BJ (cell line): ENCODE measurements around the gene LILRA6. TPM values are rescaled to one million over a fixed set of nuclear protein-coding genes. Genes with fewer than 3 reads are reported as not detected.
A peak's percentile ranks its signal among the peaks of the same experiment; 100 is the strongest.

ENCODE experiments used
- CTCF ChIA-PET: fragments of 350-600 bp; formaldehyde crosslinking; extraction: SDS; loops from one replicate; lab custom pipeline; 2021; ENCODE audit warnings: antibody characterized with exemption, inconsistent platforms; lab: Yijun Ruan, JAX
- POLR2A ChIA-PET: fragments of 300-600 bp; sonication (Branson Sonifier 250); formaldehyde crosslinking; extraction: SDS; loops from one replicate; lab custom pipeline; 2021; ENCODE audit warnings: antibody characterized with exemption; lab: Charles Lee
- DNase-seq: peaks from one replicate; pipeline ENCODE4 v3.0.0-alpha.2; 2011; ENCODE audit warnings: low read depth
- H3K27me3 ChIP-seq: 2 replicates; pipeline ENCODE4 v1.6.0; 2011; ENCODE audit warnings: low read length; ENCODE audit not compliant: control insufficient read depth, insufficient read depth
- H3K36me3 ChIP-seq: 2 replicates; pipeline ENCODE4 v1.5.1; 2011; ENCODE audit warnings: low read length; ENCODE audit not compliant: control insufficient read depth, insufficient read depth
- H3K4me3 ChIP-seq: 2 replicates; pipeline ENCODE4 v1.5.1; 2011; ENCODE audit warnings: low read depth, mild to moderate bottlenecking, control low read depth, low read length
- CTCF ChIP-seq: IDR thresholded peaks from 2 replicates; pipeline ENCODE4 v1.5.1; 2011; ENCODE audit warnings: low read depth, mild to moderate bottlenecking, control low read depth, inconsistent platforms, low read length, moderate library complexity; ENCODE audit not compliant: insufficient read depth
- polyA plus RNA-seq: library from polyadenylated mRNA; depleted of rRNA; stranded (reverse); fragments of >200 nt; gene quantifications from 2 replicates; pipeline ENCODE4 v1.2.3, GENCODE V29; 2011

The LILRA6 gene
- polyA plus RNA-seq, 1 experiment: not detected

GRCh38 chr19:54191011-54191810, 51.4 kb downstream of the LILRA6 start, which contains the start of gene TSEN34:
Gene TSEN34, plus strand, starts transcription at chr19:54191308. Its CDS starts 57 bp downstream, at chr19:54191365.
- CTCF ChIA-PET: interaction anchor here (0.7 to 1.2 kb wide), 4 partner anchors 10 to 43 kb away, joined by 3 to 4 read pairs (median 3); no protein-coding TSS in a partner anchor
- H3K36me3 ChIP-seq: peaks cover 10% of the 10 kb centered on the region
- H3K27me3 ChIP-seq: no peaks in the 10 kb centered on the region
- TF ChIP-seq CTCF: no peak
- peak; percentile 31 for DNase-seq
- POLR2A ChIA-PET: interaction anchor here (0.6 to 1.0 kb wide), 6 partner anchors 10 to 338 kb away, joined by 3 to 4 read pairs (median 3); no protein-coding TSS in a partner anchor
- peak within 1 kb of the TSS; percentile 68 for H3K4me3 ChIP-seq

GRCh38 chr19:54190503-54191010, 52.0 kb downstream of the LILRA6 start:
- Histone ChIP-seq H3K27me3 (no peaks in the 10 kb centered on the region), H3K4me3 (peak overlapping the region; percentile 68), H3K36me3 (peaks cover 11% of the 10 kb centered on the region)
- CTCF ChIA-PET: interaction anchor here (0.7 to 1.2 kb wide), 4 partner anchors 10 to 44 kb away, joined by 3 to 4 read pairs (median 3); no protein-coding TSS in a partner anchor
- POLR2A ChIA-PET: interaction anchor here (0.6 to 1.0 kb wide), 6 partner anchors 11 to 337 kb away, joined by 3 to 4 read pairs (median 3); no protein-coding TSS in a partner anchor
- no peak for TF ChIP-seq CTCF
- peak; percentile 98 for DNase-seq

- H3K36me3 ChIP-seq: peaks cover 13% of the 10 kb centered on the region
- TF ChIP-seq CTCF: no peak
- CTCF ChIA-PET: interaction anchor here (1.0 to 2.0 kb wide), 4 partner anchors 16 to 21 kb away, joined by 3 to 9 read pairs (median 4); no protein-coding TSS in a partner anchor
- no peaks in the 10 kb centered on the region for H3K27me3 ChIP-seq
- POLR2A ChIA-PET: interaction anchor here (0.6 to 1.5 kb wide), 10 partner anchors 11 to 337 kb away, joined by 3 to 7 read pairs (median 3); partner anchors contain the start of genes LENG1, LENG8 and RPS9
- peak overlapping the region; percentile 79 for H3K4me3 ChIP-seq
- peak; percentile 99 for DNase-seq
Measured at GRCh38 chr19:54189735-54190502, 52.7 kb downstream of the LILRA6 start.

GRCh38 chr19:54189145-54189734, 53.4 kb downstream of the LILRA6 start, which contains the start of gene MBOAT7:
Gene MBOAT7, minus strand, starts transcription at chr19:54189580. Its CDS starts 1,072 bp downstream, at chr19:54188508.
- peaks cover 13% of the 10 kb centered on the region for H3K36me3 ChIP-seq
- no peak for DNase-seq
- peak within 1 kb of the TSS; percentile 79 for H3K4me3 ChIP-seq
- ChIA-PET POLR2A (interaction anchor here (0.7 to 1.5 kb wide), 6 partner anchors 12 to 260 kb away, joined by 3 to 7 read pairs (median 4); partner anchors contain the start of genes LENG1, LENG8 and RPS9), CTCF (interaction anchor here (1.2 to 2.0 kb wide), 3 partner anchors 15 to 21 kb away, joined by 3 to 9 read pairs (median 5); no protein-coding TSS in a partner anchor)
- TF ChIP-seq CTCF: no peak
- H3K27me3 ChIP-seq: no peaks in the 10 kb centered on the region
